DND-41 (cell line): ENCODE data around the gene EFCC1.

ENCODE experiments used
- EZH2 ChIP-seq: IDR thresholded peaks from 3 replicates; pipeline ENCODE4 v1.6.1; 2012; ENCODE audit warnings: borderline replicate concordance, low read depth, mild to moderate bottlenecking, moderate library complexity, low read length, inconsistent platforms; ENCODE audit not compliant: severe bottlenecking
- TF ChIP-seq, protein P1 (sequence below): IDR thresholded peaks from 2 replicates; pipeline ENCODE4 v1.5.1; 2012; ENCODE audit warnings: borderline replicate concordance, low read length, moderate library complexity, mild to moderate bottlenecking; ENCODE audit not compliant: poor library complexity, severe bottlenecking; ENCODE audit errors: extremely low read depth

- TF ChIP-seq, protein P1, sequence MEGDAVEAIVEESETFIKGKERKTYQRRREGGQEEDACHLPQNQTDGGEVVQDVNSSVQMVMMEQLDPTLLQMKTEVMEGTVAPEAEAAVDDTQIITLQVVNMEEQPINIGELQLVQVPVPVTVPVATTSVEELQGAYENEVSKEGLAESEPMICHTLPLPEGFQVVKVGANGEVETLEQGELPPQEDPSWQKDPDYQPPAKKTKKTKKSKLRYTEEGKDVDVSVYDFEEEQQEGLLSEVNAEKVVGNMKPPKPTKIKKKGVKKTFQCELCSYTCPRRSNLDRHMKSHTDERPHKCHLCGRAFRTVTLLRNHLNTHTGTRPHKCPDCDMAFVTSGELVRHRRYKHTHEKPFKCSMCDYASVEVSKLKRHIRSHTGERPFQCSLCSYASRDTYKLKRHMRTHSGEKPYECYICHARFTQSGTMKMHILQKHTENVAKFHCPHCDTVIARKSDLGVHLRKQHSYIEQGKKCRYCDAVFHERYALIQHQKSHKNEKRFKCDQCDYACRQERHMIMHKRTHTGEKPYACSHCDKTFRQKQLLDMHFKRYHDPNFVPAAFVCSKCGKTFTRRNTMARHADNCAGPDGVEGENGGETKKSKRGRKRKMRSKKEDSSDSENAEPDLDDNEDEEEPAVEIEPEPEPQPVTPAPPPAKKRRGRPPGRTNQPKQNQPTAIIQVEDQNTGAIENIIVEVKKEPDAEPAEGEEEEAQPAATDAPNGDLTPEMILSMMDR = no peak
- no peak for TF ChIP-seq EZH2
These were observed 24.0 kb downstream of the EFCC1 start for GRCh38 chr3:129025108-129025507.
